Tibial nerve (tissue), 4 donors: ENCODE measurements around the gene NUDT11.

Experiments used
- CTCF ChIP-seq, 5 experiments: fragments of 200-600 bp in 3 of 5; fragments of 450-650 bp in 2 of 5; sonication (generic) in 3 of 5; IDR thresholded peaks; one replicate each; pipeline ENCODE4 v1.5.1; 2016 to 2019; ENCODE audit warnings: antibody characterized with exemption in 5 of 5, mild to moderate bottlenecking in 3 of 5, moderate library complexity in 2 of 5
- EP300 ChIP-seq, 2 donors: sonication (generic); formaldehyde crosslinking; IDR thresholded peaks; one replicate each; pipeline ENCODE4 v1.6.1; 2017; ENCODE audit warnings: antibody characterized with exemption in 2 of 2, mild to moderate bottlenecking in 1 of 2
- POLR2A ChIP-seq, 2 donors: fragments of 450-650 bp; IDR thresholded peaks; one replicate each; pipeline ENCODE4 v1.6.1; 2017; ENCODE audit warnings: antibody characterized with exemption in 2 of 2, mild to moderate bottlenecking in 2 of 2, moderate library complexity in 2 of 2

GRCh38 chrX:51520393-51520792 is 24.0 kb upstream of the NUDT11 start:
- TF ChIP-seq CTCF (IDR thresholded peaks at IDR 0.05): no peak
- no peak for TF ChIP-seq POLR2A (IDR thresholded peaks at IDR 0.05)
- TF ChIP-seq EP300 (IDR thresholded peaks at IDR 0.05): no peak
